Measurements from ENCODE around the gene PTPRO. TPM values are rescaled to one million over a fixed set of nuclear protein-coding genes. Genes with fewer than 3 reads are reported as not detected.
A peak's percentile ranks its signal among the peaks of the same experiment; 100 is the strongest.

Gene PTPRO
- total and polyA plus RNA-seq, 4 donors: 2.6 to 11.7 (median 3.4) TPM

- DNase-seq (no peak), ATAC-seq (ENCODE audit: insufficient read depth, low FRiP score) (no peak)
- no peaks in the 10 kb centered on the region for H3K9me3 ChIP-seq (ENCODE audit: control insufficient read depth in 4 of 4, insufficient read depth in 3 of 4, low read length in 3 of 4)
- TF ChIP-seq CTCF (IDR thresholded peaks at IDR 0.05; ENCODE audit: control extremely low read depth, extremely low read depth): no peak
- 89 to 92% methylated on average over 2 of the region's 2 CpGs for WGBS, 2 donors
- H3K4me1 ChIP-seq (ENCODE audit: control insufficient read depth in 5 of 5, insufficient read depth in 5 of 5, low read length in 5 of 5): no peaks in the 10 kb centered on the region
- H3K27me3 ChIP-seq (ENCODE audit: control insufficient read depth in 3 of 3, insufficient read depth in 3 of 3, low read length in 2 of 3): peaks cover 0 to 2% (median 0%) of the 10 kb centered on the region in 3 donors
- H3K36me3 ChIP-seq (ENCODE audit: control insufficient read depth in 4 of 4, insufficient read depth in 4 of 4, low read length in 4 of 4): no peaks in the 10 kb centered on the region
- H3K9ac ChIP-seq (ENCODE audit: insufficient read depth in 1 of 2, low read length in 2 of 2): no peak overlapping the region
- no peak overlapping the region for H3K27ac ChIP-seq (ENCODE audit: low read depth in 1 of 2, low read length in 1 of 2)
- no peak overlapping the region for H3K4me3 ChIP-seq
Observed at GRCh38 chr12:15335959-15336358, 13.7 kb downstream of the PTPRO start.

- 60 to 67% methylated on average over 9 of the region's 9 CpGs for WGBS, 2 donors
- Histone ChIP-seq H3K27ac (ENCODE audit: low read depth in 1 of 2, low read length in 1 of 2) (no peak overlapping the region), H3K4me3 (no peak overlapping the region), H3K9ac (ENCODE audit: insufficient read depth in 1 of 2, low read length in 2 of 2) (no peak overlapping the region), H3K36me3 (ENCODE audit: control insufficient read depth in 4 of 4, insufficient read depth in 4 of 4, low read length in 4 of 4) (no peaks in the 10 kb centered on the region), H3K4me1 (ENCODE audit: control insufficient read depth in 5 of 5, insufficient read depth in 5 of 5, low read length in 5 of 5) (no peaks in the 10 kb centered on the region), H3K27me3 (ENCODE audit: control insufficient read depth in 3 of 3, insufficient read depth in 3 of 3, low read length in 2 of 3) (peaks cover 0 to 2% (median 0%) of the 10 kb centered on the region in 3 donors), H3K9me3 (ENCODE audit: control insufficient read depth in 4 of 4, insufficient read depth in 3 of 4, low read length in 3 of 4) (no peaks in the 10 kb centered on the region)
- TF ChIP-seq CTCF (IDR thresholded peaks at IDR 0.05; ENCODE audit: control extremely low read depth, extremely low read depth): no peak
- ATAC-seq (ENCODE audit: insufficient read depth, low FRiP score) (peak; percentile 47), DNase-seq (no peak)
Observed at GRCh38 chr12:15336768-15337553, 14.7 kb downstream of the PTPRO start.

GRCh38 chr12:15341371-15341770, 19.1 kb downstream of the PTPRO start:
- DNase-seq (no peak), ATAC-seq (ENCODE audit: insufficient read depth, low FRiP score) (no peak)
- Histone ChIP-seq H3K9ac (ENCODE audit: insufficient read depth in 1 of 2, low read length in 2 of 2) (no peak overlapping the region), H3K27ac (ENCODE audit: low read depth in 1 of 2, low read length in 1 of 2) (no peak overlapping the region), H3K4me3 (no peak overlapping the region), H3K9me3 (ENCODE audit: control insufficient read depth in 4 of 4, insufficient read depth in 3 of 4, low read length in 3 of 4) (peaks cover 0 to 1% (median 0%) of the 10 kb centered on the region in 4 donors), H3K4me1 (ENCODE audit: control insufficient read depth in 5 of 5, insufficient read depth in 5 of 5, low read length in 5 of 5) (no peaks in the 10 kb centered on the region), H3K27me3 (ENCODE audit: control insufficient read depth in 3 of 3, insufficient read depth in 3 of 3, low read length in 2 of 3) (peaks cover 0 to 2% (median 0%) of the 10 kb centered on the region in 3 donors), H3K36me3 (ENCODE audit: control insufficient read depth in 4 of 4, insufficient read depth in 4 of 4, low read length in 4 of 4) (no peaks in the 10 kb centered on the region)
- TF ChIP-seq CTCF (IDR thresholded peaks at IDR 0.05; ENCODE audit: control extremely low read depth, extremely low read depth): no peak
